BE2C (cell line): Measurements from ENCODE around the gene MAGI2.

Experiments used
- DNase-seq: peaks from one replicate; pipeline ENCODE4 v3.0.0-alpha.2; 2020
- H3K27me3 ChIP-seq: fragments of 250-450 bp; sonication (Bioruptor Pico); 2 replicates; pipeline ENCODE4 v1.5.1; 2020; ENCODE audit warnings: mild to moderate bottlenecking
- H3K36me3 ChIP-seq: fragments of 250-450 bp; sonication (Bioruptor Pico); 2 replicates; pipeline ENCODE4 v1.5.1; 2020; ENCODE audit warnings: mild to moderate bottlenecking
- H3K4me1 ChIP-seq: fragments of 250-450 bp; sonication (Bioruptor Pico); 2 replicates; pipeline ENCODE4 v1.5.1; 2020
- H3K4me3 ChIP-seq: 2 replicates; pipeline ENCODE4 v1.5.1; 2011; ENCODE audit warnings: low read depth, low read length
- H3K9me3 ChIP-seq: fragments of 250-450 bp; sonication (Bioruptor Pico); 2 replicates; pipeline ENCODE4 v1.5.1; 2020
- CTCF ChIP-seq: IDR thresholded peaks from 2 replicates; pipeline ENCODE4 v1.5.1; 2012; ENCODE audit warnings: mild to moderate bottlenecking, low read depth, low read length

Gene MAGI2

GRCh38 chr7:78057571-78057970 lies 1395.9 kb downstream of the MAGI2 start:
- no peak for DNase-seq
- Histone ChIP-seq H3K9me3 (no peaks in the 10 kb centered on the region), H3K27me3 (no peaks in the 10 kb centered on the region), H3K4me1 (no peaks in the 10 kb centered on the region), H3K4me3 (no peak overlapping the region), H3K36me3 (no peaks in the 10 kb centered on the region)
- no peak for TF ChIP-seq CTCF

- no peaks in the 10 kb centered on the region for H3K36me3 ChIP-seq
- no peak for TF ChIP-seq CTCF
- no peak overlapping the region for H3K4me3 ChIP-seq
- H3K9me3 ChIP-seq, result no peaks in the 10 kb centered on the region
- DNase-seq, result no peak
- no peaks in the 10 kb centered on the region for H3K27me3 ChIP-seq
- H3K4me1 ChIP-seq, result no peaks in the 10 kb centered on the region
These were observed 1397.9 kb downstream of the MAGI2 start for GRCh38 chr7:78055599-78055998.

- DNase-seq, result no peak
- no peak for TF ChIP-seq CTCF
- no peak overlapping the region for H3K4me3 ChIP-seq
- H3K27me3 ChIP-seq, result no peaks in the 10 kb centered on the region
- no peaks in the 10 kb centered on the region for H3K4me1 ChIP-seq
- no peaks in the 10 kb centered on the region for H3K9me3 ChIP-seq
- no peaks in the 10 kb centered on the region for H3K36me3 ChIP-seq
These were observed 1398.4 kb downstream of the MAGI2 start for GRCh38 chr7:78055001-78055573.

GRCh38 chr7:78052112-78052511 lies 1401.4 kb downstream of the MAGI2 start:
- TF ChIP-seq CTCF, result no peak
- Histone ChIP-seq H3K4me3 (no peak overlapping the region), H3K4me1 (no peaks in the 10 kb centered on the region), H3K27me3 (no peaks in the 10 kb centered on the region), H3K9me3 (no peaks in the 10 kb centered on the region), H3K36me3 (no peaks in the 10 kb centered on the region)
- DNase-seq, result no peak

- Histone ChIP-seq H3K4me3 (no peak overlapping the region), H3K9me3 (no peaks in the 10 kb centered on the region), H3K4me1 (no peaks in the 10 kb centered on the region), H3K27me3 (no peaks in the 10 kb centered on the region), H3K36me3 (no peaks in the 10 kb centered on the region)
- no peak for DNase-seq
- TF ChIP-seq CTCF, result no peak
These were observed 1405.7 kb downstream of the MAGI2 start for GRCh38 chr7:78047800-78048199.

GRCh38 chr7:78043159-78043558 lies 1410.3 kb downstream of the MAGI2 start:
- no peaks in the 10 kb centered on the region for H3K9me3 ChIP-seq
- no peaks in the 10 kb centered on the region for H3K27me3 ChIP-seq
- no peak for TF ChIP-seq CTCF
- no peak overlapping the region for H3K4me3 ChIP-seq
- no peak for DNase-seq
- H3K4me1 ChIP-seq, result no peaks in the 10 kb centered on the region
- no peaks in the 10 kb centered on the region for H3K36me3 ChIP-seq
